Measurements from ENCODE around the gene MED15. TPM values are rescaled to one million over a fixed set of nuclear protein-coding genes. Genes with fewer than 3 reads are reported as not detected.

The MED15 gene
- total RNA-seq, 3 donors from 2014 or later (not counting 1 experiment from before 2014, with no cell fraction given), result 269 to 291 (median 270) TPM

DNA sequence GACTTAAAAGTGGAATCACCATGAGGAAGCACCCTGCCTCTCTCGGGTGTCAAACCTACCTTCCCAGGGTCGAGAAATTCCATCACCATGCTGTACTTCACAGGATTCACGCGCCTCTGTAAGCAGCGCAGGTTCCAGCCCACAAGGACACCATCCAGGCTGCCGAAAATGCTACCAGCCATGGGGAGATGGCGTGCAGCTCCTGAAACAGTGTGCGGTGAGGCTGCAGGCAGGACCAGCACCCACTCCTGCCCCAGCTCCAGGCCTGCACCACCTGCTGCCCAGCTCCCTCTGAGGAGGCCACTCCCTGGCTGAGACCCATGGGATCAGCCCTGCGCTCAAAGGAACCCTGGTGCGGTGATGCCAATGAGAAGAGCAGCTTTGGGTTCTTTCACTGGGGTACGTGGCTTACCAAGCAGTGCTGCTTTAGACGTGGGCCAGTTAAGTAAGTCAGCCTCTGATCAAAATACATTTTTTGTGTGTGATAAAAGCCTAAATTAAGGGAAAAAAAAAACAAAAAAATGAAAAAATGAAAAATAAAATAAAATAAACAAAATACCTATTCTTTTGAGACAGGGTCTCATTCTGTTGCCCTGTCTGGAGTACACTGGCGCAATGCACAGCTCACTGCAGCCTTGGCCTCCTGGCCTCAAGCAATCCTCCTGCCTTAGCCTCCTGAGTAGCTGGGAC is 115.4 kb downstream of the MED15 start:
- Histone ChIP-seq H3K27me3 (ENCODE audit: control insufficient read depth, insufficient read depth, low read length) (no peaks in the 10 kb centered on the region), H3K9me3 (ENCODE audit: control insufficient read depth, insufficient read depth, low read length) (no peaks in the 10 kb centered on the region), H3K4me3 (ENCODE audit: low read length) (no peak overlapping the region), H3K27ac (ENCODE audit: low read length) (no peak overlapping the region), H3K4me1 (ENCODE audit: control insufficient read depth, insufficient read depth, low read length) (no peaks in the 10 kb centered on the region), H3K36me3 (ENCODE audit: control insufficient read depth, insufficient read depth, low read length) (no peaks in the 10 kb centered on the region)
- 96% methylated on average over 12 of the region's 13 CpGs for WGBS (ENCODE audit: insufficient coverage)
- Mint-ChIP-seq H3K27ac (no peak overlapping the region), H3K4me1 (peaks cover 7 to 8% of the 10 kb centered on the region in 2 donors), H3K27me3 (ENCODE audit: low read depth in 2 of 2) (no peaks in the 10 kb centered on the region), H3K9me3 (no peaks in the 10 kb centered on the region), H3K4me3 (no peak overlapping the region), H3K36me3 (no peaks in the 10 kb centered on the region)
- ATAC-seq (no peak), DNase-seq (no peak)
- intact Hi-C loops (cut with micrococcal nuclease), result no loop called here
- no peak for TF ChIP-seq CTCF (IDR thresholded peaks at IDR 0.05)

- H3K27me3 Mint-ChIP-seq (ENCODE audit: low read depth in 2 of 2), result no peaks in the 10 kb centered on the region
- no peaks in the 10 kb centered on the region for H3K4me1 Mint-ChIP-seq
- Histone ChIP-seq H3K27me3 (ENCODE audit: control insufficient read depth, insufficient read depth, low read length) (no peaks in the 10 kb centered on the region), H3K4me3 (ENCODE audit: low read length) (no peak overlapping the region), H3K9me3 (ENCODE audit: control insufficient read depth, insufficient read depth, low read length) (no peaks in the 10 kb centered on the region), H3K27ac (ENCODE audit: low read length) (no peak overlapping the region), H3K36me3 (ENCODE audit: control insufficient read depth, insufficient read depth, low read length) (no peaks in the 10 kb centered on the region), H3K4me1 (ENCODE audit: control insufficient read depth, insufficient read depth, low read length) (no peaks in the 10 kb centered on the region)
- no peak for DNase-seq
- intact Hi-C loops (cut with micrococcal nuclease), result no loop called here
- WGBS (ENCODE audit: insufficient coverage), result 56% methylated on average over 5 of the region's 5 CpGs
- no peaks in the 10 kb centered on the region for H3K36me3 Mint-ChIP-seq
- TF ChIP-seq CTCF (IDR thresholded peaks at IDR 0.05), result no peak
- H3K4me3 Mint-ChIP-seq, result no peak overlapping the region
- no peak overlapping the region for H3K27ac Mint-ChIP-seq
- H3K9me3 Mint-ChIP-seq, result no peaks in the 10 kb centered on the region
- peak in 1 of 3 donors; percentile 24 for ATAC-seq
Observed at GRCh38 chr22:20624161-20624616, 116.8 kb downstream of the MED15 start.

DNA sequence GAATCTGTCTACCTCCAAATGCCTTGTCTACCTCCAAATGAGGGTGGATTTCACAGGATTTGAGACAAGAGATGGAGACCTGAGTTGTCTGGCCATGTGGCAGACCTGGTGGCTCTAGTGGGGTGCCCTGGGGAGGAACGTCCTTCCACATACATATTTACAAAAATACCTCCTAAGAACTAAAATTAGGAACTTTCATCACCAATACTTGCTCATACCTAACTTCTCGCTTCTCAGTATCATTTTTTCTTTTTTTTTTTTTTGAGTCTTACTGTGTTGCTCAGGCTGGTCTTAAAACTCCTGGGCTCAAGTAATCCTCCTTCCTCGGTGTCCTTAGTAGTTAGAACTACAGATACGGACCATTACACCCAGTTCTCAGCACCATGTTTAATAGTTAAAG is 117.9 kb downstream of the MED15 start:
- H3K4me1 Mint-ChIP-seq, result no peaks in the 10 kb centered on the region
- no peak overlapping the region for H3K27ac Mint-ChIP-seq
- H3K27ac ChIP-seq (ENCODE audit: low read length), result no peak overlapping the region
- no peaks in the 10 kb centered on the region for H3K9me3 ChIP-seq (ENCODE audit: control insufficient read depth, insufficient read depth, low read length)
- H3K4me1 ChIP-seq (ENCODE audit: control insufficient read depth, insufficient read depth, low read length), result no peaks in the 10 kb centered on the region
- 75% methylated on average over 4 of the region's 4 CpGs for WGBS (ENCODE audit: insufficient coverage)
- H3K4me3 ChIP-seq (ENCODE audit: low read length), result no peak overlapping the region
- H3K27me3 ChIP-seq (ENCODE audit: control insufficient read depth, insufficient read depth, low read length), result no peaks in the 10 kb centered on the region
- intact Hi-C loops (cut with micrococcal nuclease), result no loop called here
- ATAC-seq (no peak), DNase-seq (no peak)
- no peaks in the 10 kb centered on the region for H3K27me3 Mint-ChIP-seq (ENCODE audit: low read depth in 2 of 2)
- no peak for TF ChIP-seq CTCF (IDR thresholded peaks at IDR 0.05)
- H3K9me3 Mint-ChIP-seq, result no peaks in the 10 kb centered on the region
- H3K36me3 Mint-ChIP-seq, result no peaks in the 10 kb centered on the region
- no peak overlapping the region for H3K4me3 Mint-ChIP-seq
- H3K36me3 ChIP-seq (ENCODE audit: control insufficient read depth, insufficient read depth, low read length), result no peaks in the 10 kb centered on the region

DNA sequence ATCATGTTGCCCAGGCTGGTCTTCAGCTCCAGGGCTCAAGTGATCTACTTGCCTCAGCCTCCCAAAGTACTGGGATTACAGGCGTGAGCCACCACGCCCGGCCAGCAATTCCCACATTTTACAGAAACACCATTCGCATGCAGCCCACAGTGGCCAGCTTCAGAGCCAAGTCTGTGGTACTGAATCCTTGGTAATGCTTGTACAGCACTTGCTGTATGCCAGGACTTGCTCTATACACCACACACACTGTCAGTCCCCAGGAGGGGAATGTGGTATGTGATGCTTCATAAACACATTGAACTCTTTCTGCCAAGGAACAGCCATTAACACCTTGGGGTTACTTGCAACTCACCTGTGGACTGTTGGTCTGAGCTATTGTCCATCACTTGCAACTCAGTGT is 119.4 kb downstream of the MED15 start:
- Histone ChIP-seq H3K36me3 (ENCODE audit: control insufficient read depth, insufficient read depth, low read length) (no peaks in the 10 kb centered on the region), H3K9me3 (ENCODE audit: control insufficient read depth, insufficient read depth, low read length) (no peaks in the 10 kb centered on the region), H3K27ac (ENCODE audit: low read length) (no peak overlapping the region), H3K27me3 (ENCODE audit: control insufficient read depth, insufficient read depth, low read length) (no peaks in the 10 kb centered on the region), H3K4me3 (ENCODE audit: low read length) (no peak overlapping the region), H3K4me1 (ENCODE audit: control insufficient read depth, insufficient read depth, low read length) (no peaks in the 10 kb centered on the region)
- Mint-ChIP-seq H3K4me3 (no peak overlapping the region), H3K27ac (no peak overlapping the region), H3K9me3 (no peaks in the 10 kb centered on the region), H3K4me1 (no peaks in the 10 kb centered on the region), H3K27me3 (ENCODE audit: low read depth in 2 of 2) (no peaks in the 10 kb centered on the region), H3K36me3 (no peaks in the 10 kb centered on the region)
- intact Hi-C loops (cut with micrococcal nuclease), result no loop called here
- 95% methylated on average over 4 of the region's 4 CpGs for WGBS (ENCODE audit: insufficient coverage)
- no peak for ATAC-seq
- TF ChIP-seq CTCF (IDR thresholded peaks at IDR 0.05), result no peak
- no peak for DNase-seq
